HG03280 (cell line): Measurements from ENCODE around the gene SYT14.
"Not testable (repeated sequence)": the region's sequence is repeated elsewhere in the genome, so short reads cannot be mapped to it uniquely, and the experiment has no call there.

ENCODE experiments used
- ATAC-seq: cut with Tn5 transposase; IDR thresholded peaks from one replicate; pipeline ENCODE4 v1.9.1; 2021; ENCODE audit warnings: mild to moderate bottlenecking, moderate library complexity; ENCODE audit not compliant: unreplicated experiment

The SYT14 gene

GRCh38 chr1:210024996-210025395, 87.0 kb downstream of the SYT14 start:
- ATAC-seq: no peak

DNA sequence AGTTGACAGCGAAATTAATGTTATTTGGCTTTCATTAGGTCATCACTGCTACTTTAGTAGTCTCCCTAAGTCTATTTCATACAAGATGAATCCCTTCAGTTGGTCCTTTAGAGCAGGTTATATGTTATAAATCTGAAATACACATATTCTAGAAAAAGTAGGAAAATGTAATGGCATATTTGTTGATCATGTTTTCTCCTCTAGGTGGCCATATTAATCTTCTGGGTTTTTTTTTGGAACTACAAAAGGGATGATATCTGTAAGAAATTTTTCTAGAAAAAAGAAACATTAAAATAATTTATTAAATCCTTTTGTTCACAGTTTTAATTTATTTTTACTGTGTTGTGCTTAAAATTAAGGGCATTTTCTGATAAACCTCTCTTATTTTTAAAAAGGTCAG, 87.9 kb downstream of the SYT14 start:
- ATAC-seq: no peak

DNA sequence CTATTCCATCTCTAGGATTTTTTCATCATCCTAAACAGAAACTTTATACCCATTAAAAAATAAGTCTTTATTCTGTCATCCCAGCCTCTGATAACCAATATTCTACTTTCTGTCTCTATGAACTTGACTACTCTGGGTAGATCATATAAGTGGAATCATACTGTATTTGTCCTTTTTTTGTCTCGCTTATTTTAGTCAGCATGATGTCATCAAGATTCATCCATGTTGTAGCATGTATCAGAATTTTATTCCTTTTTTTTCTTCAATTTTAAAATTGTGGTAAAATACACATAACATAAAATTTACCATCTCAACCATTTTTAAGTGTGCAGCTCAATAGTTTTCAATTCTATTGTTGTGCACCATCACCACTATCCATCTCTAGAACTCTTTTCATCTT, 90.0 kb downstream of the SYT14 start:
- ATAC-seq: no peak

DNA sequence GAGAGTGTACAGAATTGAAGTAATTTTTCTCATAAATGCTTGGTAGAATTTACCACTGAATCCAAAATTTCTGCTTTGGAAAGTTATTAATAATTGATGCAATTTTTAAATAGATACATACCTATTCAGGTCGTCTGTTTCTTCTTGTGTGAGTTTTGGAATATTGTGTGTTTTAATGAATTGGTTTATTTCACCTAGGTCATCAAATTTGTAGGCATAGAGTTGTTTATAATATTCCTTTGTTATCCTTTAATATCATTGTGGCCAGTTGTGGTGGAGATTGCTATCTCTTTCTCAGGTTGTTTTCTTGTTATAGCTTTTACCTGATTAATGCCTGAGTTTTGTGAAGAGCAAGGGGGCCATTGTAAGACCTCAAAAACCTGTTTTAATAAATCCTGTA, 93.5 kb downstream of the SYT14 start:
- ATAC-seq: no peak

DNA sequence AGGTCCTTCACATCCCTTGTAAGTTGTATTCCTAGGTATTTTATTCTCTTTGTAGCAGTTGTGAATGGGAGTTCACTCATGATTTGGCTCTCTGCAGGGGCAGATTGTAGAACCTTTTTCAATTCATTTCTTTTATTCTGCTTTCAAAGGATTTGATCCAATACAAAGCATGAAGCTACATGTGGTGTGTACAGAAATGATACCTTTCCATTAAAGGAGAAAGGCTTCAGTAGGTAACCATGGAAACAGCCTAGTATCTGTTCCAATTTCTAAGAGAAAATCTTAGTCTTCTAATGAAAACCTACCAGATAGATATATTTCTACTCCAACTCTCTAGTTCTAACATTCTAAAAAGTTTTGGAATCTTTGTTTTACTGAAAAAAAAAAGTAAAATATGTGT, 105.0 kb downstream of the SYT14 start:
- ATAC-seq: no peak

DNA sequence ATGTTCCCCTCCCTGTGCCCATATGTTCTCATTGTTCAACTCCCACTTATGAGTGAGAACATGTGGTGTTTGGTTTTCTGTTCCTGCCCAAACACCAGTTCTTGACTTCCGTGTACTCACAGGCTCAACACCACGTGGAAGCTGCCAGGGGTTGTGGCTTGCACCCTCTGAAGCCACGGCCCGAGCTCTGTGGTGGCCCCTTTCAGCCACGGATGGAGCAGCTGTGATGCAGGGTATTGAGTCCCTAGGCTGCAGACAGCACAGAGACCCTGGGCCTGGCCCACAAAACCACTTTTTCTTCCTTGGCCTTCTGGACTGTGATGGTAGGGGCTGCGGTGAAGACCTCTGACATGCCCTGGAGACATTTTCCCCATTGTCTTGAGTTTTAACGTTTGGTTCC, 111.6 kb downstream of the SYT14 start:
- ATAC-seq: no peak

- not testable (repeated sequence) for ATAC-seq
These were observed 112.5 kb downstream of the SYT14 start for GRCh38 chr1:210050491-210050890.

DNA sequence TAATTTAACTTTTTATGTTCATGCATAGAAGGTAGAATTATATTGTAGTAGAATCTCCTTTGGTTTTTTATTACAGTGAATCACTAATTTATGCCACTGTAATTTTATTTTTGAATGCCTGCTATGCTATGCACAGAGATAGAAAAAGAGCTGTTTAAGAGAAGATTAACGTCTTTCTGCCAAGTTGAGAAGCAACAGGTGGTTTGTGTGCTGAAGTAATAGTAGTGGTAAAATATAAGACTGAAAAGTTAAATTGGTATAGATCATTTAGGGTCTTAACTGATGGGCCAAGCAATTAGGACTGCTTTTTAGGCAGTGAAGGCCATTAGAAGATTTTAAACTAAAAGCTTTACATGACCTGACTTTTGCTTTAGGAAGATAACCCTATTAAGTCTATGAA, 115.1 kb downstream of the SYT14 start:
- ATAC-seq: no peak

GRCh38 chr1:210057593-210057992, 119.6 kb downstream of the SYT14 start:
- ATAC-seq: no peak

DNA sequence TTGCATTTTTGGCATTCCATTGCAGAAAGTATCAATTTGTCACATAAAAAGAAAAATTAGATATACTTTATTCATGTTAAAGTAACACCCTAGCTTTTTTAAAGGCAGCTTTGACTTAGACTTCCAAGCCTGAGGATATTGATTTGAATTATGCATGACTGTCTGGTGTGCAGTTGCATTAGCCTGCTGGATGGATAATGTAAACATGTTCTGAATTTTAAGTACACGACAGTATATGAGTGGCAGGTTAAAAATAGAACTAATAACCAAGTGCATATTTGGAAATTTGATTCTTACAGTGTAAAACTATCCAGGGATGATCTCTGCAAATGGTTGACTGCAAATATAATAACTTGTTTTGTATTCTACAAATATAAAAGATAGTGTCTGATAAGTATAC, 124.0 kb downstream of the SYT14 start:
- no peak for ATAC-seq

GRCh38 chr1:210070531-210070930, 132.5 kb downstream of the SYT14 start:
- no peak for ATAC-seq

DNA sequence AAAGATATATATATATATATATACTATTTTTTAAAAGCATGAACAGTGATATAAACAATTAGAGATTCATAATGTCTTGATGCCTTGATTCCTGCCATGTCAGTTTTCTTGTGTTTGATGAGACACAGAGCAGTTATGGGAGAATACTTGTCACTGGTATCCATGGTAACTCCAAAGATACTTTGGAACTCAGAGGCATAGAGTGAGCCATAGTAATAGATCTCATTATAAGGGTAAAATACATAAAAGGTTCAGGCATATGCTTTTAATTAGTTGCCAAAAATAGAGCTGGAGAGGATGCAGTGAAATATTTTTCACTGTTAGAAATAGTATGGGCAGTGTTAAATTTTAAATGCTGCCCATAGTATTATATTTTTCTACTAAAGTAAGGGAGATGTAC, 134.1 kb downstream of the SYT14 start:
- ATAC-seq: no peak

GRCh38 chr1:210072896-210073504, 135.0 kb downstream of the SYT14 start:
- no peak for ATAC-seq

DNA sequence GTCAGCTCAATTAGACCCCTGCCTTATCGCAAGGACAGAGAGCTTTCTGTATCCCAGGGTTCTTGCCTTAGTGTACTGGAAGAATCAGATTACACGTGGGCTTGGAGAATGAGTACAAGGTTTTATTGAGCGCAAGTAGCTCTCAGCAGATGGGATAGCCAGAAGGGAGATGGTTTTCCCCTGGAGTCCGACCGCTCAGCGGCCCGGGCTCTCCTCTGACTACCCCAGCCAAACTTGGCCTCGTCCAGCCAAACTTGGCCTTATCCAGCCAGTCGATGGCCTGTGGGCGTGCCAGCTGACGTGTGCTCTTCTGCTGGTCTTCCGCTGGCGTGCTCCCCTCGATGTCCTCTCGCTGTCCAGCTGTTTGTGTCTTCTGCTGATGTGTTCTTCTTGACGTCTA, 136.9 kb downstream of the SYT14 start:
- ATAC-seq: no peak

- ATAC-seq: no peak
These were observed 138.6 kb downstream of the SYT14 start for GRCh38 chr1:210076620-210077019.

DNA sequence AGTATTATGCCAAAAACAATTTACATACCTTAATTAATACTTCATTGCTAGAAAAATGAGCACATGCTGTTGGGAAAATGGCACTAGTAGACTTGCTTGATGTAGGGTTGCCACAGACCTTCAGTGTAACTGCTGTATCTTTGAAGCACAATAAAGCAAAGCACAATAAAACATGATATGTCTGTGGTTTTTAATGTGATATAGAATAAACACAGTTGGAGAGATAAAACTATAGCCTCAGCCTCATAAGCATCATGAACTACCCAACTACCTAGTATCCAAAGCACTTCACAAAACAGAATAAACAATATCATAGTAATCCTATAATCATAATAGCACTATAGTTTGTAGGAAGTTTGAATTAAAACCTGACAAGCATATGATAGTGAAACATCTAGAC, 143.5 kb downstream of the SYT14 start:
- no peak for ATAC-seq

DNA sequence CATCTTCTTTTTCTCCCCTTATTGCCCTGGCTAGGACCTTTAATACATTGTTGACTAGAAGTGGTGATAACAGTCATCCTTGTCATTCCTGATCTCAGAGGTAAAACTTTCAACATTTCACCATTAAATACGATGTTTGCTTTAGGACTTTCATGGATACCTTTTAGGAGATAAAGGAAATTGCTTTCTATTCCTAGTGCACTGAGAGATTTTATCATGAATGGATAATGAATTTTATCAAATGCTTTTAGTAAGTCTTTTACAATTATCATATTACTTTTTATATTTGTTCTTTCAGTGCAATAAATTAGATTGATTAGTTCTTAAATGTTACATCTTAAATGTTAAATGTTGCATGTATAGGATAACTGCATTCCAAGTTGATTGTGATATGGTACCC, 147.3 kb downstream of the SYT14 start:
- no peak for ATAC-seq

- no peak for ATAC-seq
These were observed 149.0 kb downstream of the SYT14 start for GRCh38 chr1:210087058-210087457.

GRCh38 chr1:210089855-210090254, 151.8 kb downstream of the SYT14 start:
- ATAC-seq: no peak

DNA sequence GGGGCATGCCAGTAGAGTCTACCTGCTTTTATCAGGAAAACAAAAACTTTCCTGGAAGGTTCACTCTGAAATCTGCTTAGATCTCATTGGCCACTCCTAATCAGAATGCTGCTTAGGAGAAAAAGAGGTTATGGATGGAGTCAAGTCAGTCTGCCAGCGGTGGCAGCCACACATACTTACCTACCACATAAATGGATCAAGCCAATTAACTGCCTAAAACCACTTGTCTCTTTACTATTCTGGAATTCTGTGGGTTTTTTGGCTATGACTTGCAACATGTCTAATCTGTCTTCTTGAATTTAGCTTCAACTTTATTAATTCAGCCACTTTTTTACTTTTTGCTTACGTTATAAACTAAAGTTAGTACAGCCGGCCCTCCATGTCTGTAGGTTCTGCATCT, 154.3 kb downstream of the SYT14 start:
- ATAC-seq: no peak

DNA sequence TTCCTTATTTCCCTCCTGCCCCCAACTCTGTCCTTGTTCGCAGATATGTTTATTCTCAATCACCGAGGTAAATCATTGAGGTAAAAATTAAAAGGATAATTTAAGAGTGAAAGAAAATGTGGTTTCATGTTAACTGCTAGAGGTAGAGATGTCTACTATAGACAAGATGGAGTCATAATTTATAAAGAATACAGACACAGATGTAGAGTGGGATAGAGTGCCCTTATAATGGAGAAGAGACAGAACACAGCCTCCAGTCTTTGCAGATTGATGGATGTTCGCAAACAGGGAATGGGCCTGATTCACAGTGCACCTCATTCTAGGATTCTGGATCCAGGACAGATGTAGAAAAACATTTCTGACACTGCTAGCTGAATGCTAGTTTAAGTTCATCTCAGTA, 155.4 kb downstream of the SYT14 start:
- ATAC-seq: no peak

DNA sequence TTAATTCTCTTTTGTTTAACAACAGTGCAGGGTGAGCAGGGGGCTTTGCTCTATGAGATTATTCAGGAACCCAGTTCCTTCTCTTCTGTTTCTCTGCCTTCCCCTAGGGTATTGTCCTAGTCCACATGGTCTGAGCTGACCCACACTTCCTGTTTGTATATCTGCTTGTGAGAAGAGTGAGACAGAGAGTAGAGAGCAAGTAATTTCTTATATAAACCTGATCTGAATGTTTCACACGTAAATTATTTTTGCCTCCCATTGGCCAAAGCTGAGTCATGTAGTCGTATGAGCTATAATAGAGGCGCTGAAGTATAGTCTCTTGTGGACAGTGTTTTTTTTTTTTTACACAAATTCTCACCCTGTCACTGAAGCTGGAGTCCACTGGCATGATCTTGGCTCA, 160.3 kb downstream of the SYT14 start:
- ATAC-seq: no peak

DNA sequence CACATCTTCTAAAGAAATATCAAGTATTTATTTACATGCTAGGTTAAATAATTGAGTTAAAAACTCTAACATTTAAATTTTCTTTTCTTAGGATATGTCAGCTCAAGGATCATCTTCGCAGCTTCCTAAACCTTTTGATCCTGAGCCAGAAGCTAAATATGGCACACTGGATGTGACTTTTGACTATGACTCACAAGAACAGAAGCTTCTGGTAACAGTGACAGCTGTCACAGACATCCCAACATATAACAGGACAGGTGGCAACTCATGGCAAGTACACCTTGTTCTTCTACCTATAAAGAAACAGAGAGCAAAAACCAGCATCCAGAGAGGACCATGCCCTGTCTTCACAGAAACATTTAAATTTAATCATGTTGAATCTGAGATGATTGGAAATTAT, 161.9 kb downstream of the SYT14 start:
- ATAC-seq: no peak

GRCh38 chr1:210104103-210104502, 166.1 kb downstream of the SYT14 start:
- ATAC-seq: no peak
